Activated CD4-positive, alpha-beta T cell treated with anti-CD3 and anti-CD28 coated beads, Interleukin-2, amount 50 U/mL, for 4 hours (primary cell): ENCODE data around the gene TIGIT.
A peak's percentile ranks its signal among the peaks of the same experiment; 100 is the strongest.
"Not testable (repeated sequence)": the region's sequence is repeated elsewhere in the genome, so short reads cannot be mapped to it uniquely, and the experiment has no call there.

Experiments used
- DNase-seq, 2 experiments: peaks; one replicate each; pipeline ENCODE4 v3.0.0-alpha.2; 2020

Gene TIGIT

GRCh38 chr3:114293838-114294535, at the start of gene TIGIT:
TIGIT (plus strand) TSS chr3:114294028; CDS start chr3:114294062, 34 bp downstream.
- no peak for DNase-seq

- no peak for DNase-seq
Observed at GRCh38 chr3:114252954-114253353, 40.9 kb upstream of the TIGIT start.

GRCh38 chr3:114253505-114253904, 40.3 kb upstream of the TIGIT start:
- no peak for DNase-seq

GRCh38 chr3:114259566-114259965, 34.3 kb upstream of the TIGIT start:
- no peak for DNase-seq

GRCh38 chr3:114260152-114260551, 33.7 kb upstream of the TIGIT start:
- DNase-seq = no peak

GRCh38 chr3:114270019-114270418, 23.8 kb upstream of the TIGIT start:
- DNase-seq = no peak

GRCh38 chr3:114272271-114272670, 21.6 kb upstream of the TIGIT start:
- DNase-seq = no peak

GRCh38 chr3:114274929-114275328, 18.9 kb upstream of the TIGIT start:
- no peak for DNase-seq

- not testable (repeated sequence) for DNase-seq
Observed at GRCh38 chr3:114276856-114277255, 17.0 kb upstream of the TIGIT start.

- no peak for DNase-seq
Observed at GRCh38 chr3:114284644-114285043, 9.2 kb upstream of the TIGIT start.

- DNase-seq = no peak
Observed at GRCh38 chr3:114285648-114286230, 8.1 kb upstream of the TIGIT start.

- no peak for DNase-seq
Observed at GRCh38 chr3:114286266-114286665, 7.6 kb upstream of the TIGIT start.

- peak; percentile 90 to 93 for DNase-seq
Observed at GRCh38 chr3:114290911-114291901, 2.6 kb upstream of the TIGIT start.

- DNase-seq = peak in 1 of 2 experiments; percentile 25
Observed at GRCh38 chr3:114294940-114295480, 1.2 kb downstream of the TIGIT start.

- no peak for DNase-seq
Observed at GRCh38 chr3:114295946-114296345, 2.1 kb downstream of the TIGIT start.

GRCh38 chr3:114299421-114299820, 5.6 kb downstream of the TIGIT start:
- peak; percentile 33 to 44 for DNase-seq

- no peak for DNase-seq
Observed at GRCh38 chr3:114299941-114300624, 6.3 kb downstream of the TIGIT start.

GRCh38 chr3:114307222-114307830, 13.5 kb downstream of the TIGIT start:
- DNase-seq = no peak

- DNase-seq = no peak
Observed at GRCh38 chr3:114307832-114308231, 14.0 kb downstream of the TIGIT start.

- no peak for DNase-seq
Observed at GRCh38 chr3:114308377-114308776, 14.5 kb downstream of the TIGIT start.

GRCh38 chr3:114308830-114309229, 15.0 kb downstream of the TIGIT start:
- peak; percentile 54 to 65 for DNase-seq

- no peak for DNase-seq
Observed at GRCh38 chr3:114310695-114311094, 16.9 kb downstream of the TIGIT start.
